Uterus (tissue), 4 donors: ENCODE data around the gene STOX2. TPM values are rescaled to one million over a fixed set of nuclear protein-coding genes. Genes with fewer than 3 reads are reported as not detected.

Source experiments
- DNase-seq, 2 donors: peaks; one replicate each; pipeline ENCODE4 v3.0.0-alpha.2; 2019 to 2020
- H3K27ac ChIP-seq, 2 donors: fragments of 200-600 bp; sonication (generic); 1 replicate in 1 of 2; 2 replicates in 1 of 2; pipeline ENCODE4 v1.5.1; 2016 to 2018
- H3K27me3 ChIP-seq, 2 donors: fragments of 200-600 bp; sonication (generic); one replicate each; pipeline ENCODE4 v1.5.1; 2018 to 2019; ENCODE audit warnings: control low read depth in 1 of 2
- H3K36me3 ChIP-seq, 2 donors: fragments of 200-600 bp; sonication (generic); one replicate each; pipeline ENCODE4 v1.5.1; 2019; ENCODE audit warnings: control low read depth in 1 of 2
- H3K4me1 ChIP-seq, 2 donors: fragments of 200-600 bp; sonication (generic); one replicate each; pipeline ENCODE4 v1.5.1; 2018 to 2019; ENCODE audit warnings: control low read depth in 1 of 2
- H3K4me3 ChIP-seq, 2 donors: fragments of 200-600 bp; sonication (generic); 1 replicate in 1 of 2; 2 replicates in 1 of 2; pipeline ENCODE4 v1.5.1; 2018 to 2019; ENCODE audit warnings: mild to moderate bottlenecking in 1 of 2
- H3K9me3 ChIP-seq, 2 donors: fragments of 200-600 bp; sonication (generic); one replicate each; pipeline ENCODE4 v1.5.1; 2019; ENCODE audit warnings: control low read depth in 1 of 2
- CTCF ChIP-seq, 4 experiments: fragments of 200-600 bp in 2 of 4; fragments of 450-650 bp in 2 of 4; sonication (generic) in 2 of 4; IDR thresholded peaks; one replicate each; pipeline ENCODE4 v1.5.1; 2016 to 2019; ENCODE audit warnings: antibody characterized with exemption in 4 of 4, mild to moderate bottlenecking in 2 of 4, moderate library complexity in 1 of 4
- POLR2A ChIP-seq, 2 donors: fragments of 450-650 bp; IDR thresholded peaks; one replicate each; pipeline ENCODE4 v1.6.1; 2016; ENCODE audit warnings: antibody characterized with exemption in 2 of 2, mild to moderate bottlenecking in 1 of 2, moderate library complexity in 1 of 2
- intact Hi-C: fragments of 100-400 bp; cut with DNase I; formaldehyde crosslinking; loops from one replicate; pipeline ENCODE4 v1.15.1; 2023; ENCODE audit warnings: low total_unique reads
- total RNA-seq, 4 donors: library from RNA; depleted of rRNA in 3 of 4; stranded (reverse); fragments of >200 nt in 3 of 4; gene quantifications; one replicate each; pipeline versions ENCODE4 v1.1.0 to v1.2.4, GENCODE V29; 2014 to 2023
- donor health status: DM: yes; HTN: yes; CAD: no.

STOX2 gene
- total RNA-seq, 4 donors from 2014 or later: 2.9 to 19.4 (median 11.1) TPM

DNA sequence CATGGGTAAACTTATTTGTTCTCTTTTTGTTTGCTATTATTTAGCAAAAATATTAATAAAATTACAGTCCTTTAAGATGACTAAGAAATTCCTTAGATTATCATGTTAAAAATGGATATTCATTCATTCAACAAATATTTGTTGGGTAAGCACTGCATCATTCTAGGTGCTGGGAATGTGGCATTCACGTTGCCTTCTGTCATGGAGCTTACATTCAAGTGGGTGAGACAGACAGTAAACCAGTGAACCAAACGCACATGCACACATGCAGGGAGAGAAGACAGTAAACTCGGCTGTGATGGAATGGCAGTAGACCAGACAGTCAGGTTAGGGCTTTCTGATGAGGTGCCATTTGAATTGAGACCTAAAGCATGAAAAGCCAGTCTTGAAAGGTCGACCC is 91.8 kb downstream of the STOX2 start:
- Histone ChIP-seq H3K27me3 (no peaks in the 10 kb centered on the region), H3K27ac (no peak overlapping the region), H3K9me3 (no peaks in the 10 kb centered on the region), H3K4me1 (no peaks in the 10 kb centered on the region), H3K4me3 (no peak overlapping the region), H3K36me3 (no peaks in the 10 kb centered on the region)
- no peak for DNase-seq
- intact Hi-C loops: no loop called here
- no peak for TF ChIP-seq CTCF (IDR thresholded peaks at IDR 0.05)
- TF ChIP-seq POLR2A (IDR thresholded peaks at IDR 0.05): no peak

GRCh38 chr4:183999435-183999834 is 94.3 kb downstream of the STOX2 start:
- no peak for DNase-seq
- TF ChIP-seq CTCF (IDR thresholded peaks at IDR 0.05) (no peak), POLR2A (IDR thresholded peaks at IDR 0.05) (no peak)
- H3K4me1 ChIP-seq: no peaks in the 10 kb centered on the region
- H3K27ac ChIP-seq: no peak overlapping the region
- H3K4me3 ChIP-seq: no peak overlapping the region
- H3K36me3 ChIP-seq: no peaks in the 10 kb centered on the region
- no peaks in the 10 kb centered on the region for H3K27me3 ChIP-seq
- H3K9me3 ChIP-seq: no peaks in the 10 kb centered on the region
- intact Hi-C loops: no loop called here

DNA sequence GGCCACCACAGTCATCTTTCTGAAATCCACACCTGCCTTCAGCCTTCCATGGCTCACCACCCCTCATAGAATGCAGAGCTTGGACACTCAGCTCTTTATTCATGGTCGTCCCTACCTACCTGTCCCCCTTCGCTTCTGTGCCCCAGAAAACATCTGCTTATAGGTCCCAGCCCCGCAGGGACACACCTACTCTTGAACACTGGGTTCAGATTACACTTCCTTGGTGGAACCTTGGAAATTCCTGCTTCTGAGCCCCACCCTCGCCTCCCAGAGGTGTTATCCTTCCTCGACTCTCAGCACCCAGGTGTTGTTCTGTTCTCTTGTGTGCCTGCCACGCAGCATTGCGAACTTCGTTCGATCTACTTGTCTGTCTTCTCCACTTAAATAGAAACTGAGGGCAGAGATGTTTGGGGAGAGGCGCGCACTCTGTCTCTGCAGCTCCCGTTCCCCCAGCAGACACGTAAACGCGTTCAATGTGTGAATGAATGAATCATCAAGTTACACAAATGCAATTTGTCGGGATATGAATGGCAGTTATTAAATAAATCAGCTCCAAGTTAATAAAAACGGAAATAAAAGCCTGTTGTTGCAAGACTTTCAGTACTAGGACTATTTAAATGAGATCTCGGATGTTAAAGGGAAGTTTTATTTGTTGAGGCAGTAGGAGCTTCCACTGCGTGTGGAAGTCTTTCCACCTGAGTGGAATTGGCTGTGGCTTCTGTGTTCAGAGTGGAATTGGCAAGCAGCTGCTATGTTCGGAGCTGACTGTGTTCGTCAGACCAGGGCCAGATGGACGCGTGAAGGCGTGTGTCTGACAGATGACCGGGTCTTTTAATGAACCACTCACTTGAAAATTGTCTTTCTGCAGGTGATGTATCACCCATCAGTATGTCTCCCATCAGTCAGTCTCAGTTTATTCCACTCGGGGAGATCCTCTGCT is 95.6 kb downstream of the STOX2 start:
- no peaks in the 10 kb centered on the region for H3K36me3 ChIP-seq
- H3K4me1 ChIP-seq: no peaks in the 10 kb centered on the region
- no peak for TF ChIP-seq POLR2A (IDR thresholded peaks at IDR 0.05)
- TF ChIP-seq CTCF (IDR thresholded peaks at IDR 0.05): no peak
- H3K9me3 ChIP-seq: no peaks in the 10 kb centered on the region
- DNase-seq: no peak
- H3K27me3 ChIP-seq: no peaks in the 10 kb centered on the region
- no peak overlapping the region for H3K4me3 ChIP-seq
- intact Hi-C loops: no loop called here
- no peak overlapping the region for H3K27ac ChIP-seq

DNA sequence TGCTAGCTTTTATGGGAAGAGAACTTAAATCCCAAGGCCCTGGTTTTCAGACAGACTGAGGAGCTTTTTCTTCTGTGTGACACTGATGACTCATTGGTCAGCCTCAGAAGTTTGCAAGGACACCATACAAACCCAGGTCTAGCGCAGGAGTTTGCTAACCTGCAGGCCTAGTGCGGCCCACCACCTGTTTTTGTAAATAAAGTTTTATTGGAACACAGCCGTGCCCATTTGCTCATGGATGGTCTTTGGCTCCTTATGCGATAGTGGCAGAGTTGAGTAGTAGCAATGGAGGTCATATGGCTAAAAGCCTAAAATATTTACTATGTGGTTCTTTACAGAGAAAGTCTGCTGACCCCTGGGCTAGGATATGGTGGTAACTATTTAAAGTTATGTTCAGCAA is 98.3 kb downstream of the STOX2 start:
- H3K4me1 ChIP-seq: no peaks in the 10 kb centered on the region
- no peak for TF ChIP-seq CTCF (IDR thresholded peaks at IDR 0.05)
- no peak for TF ChIP-seq POLR2A (IDR thresholded peaks at IDR 0.05)
- no peak for DNase-seq
- no peak overlapping the region for H3K4me3 ChIP-seq
- intact Hi-C loops: no loop called here
- H3K27ac ChIP-seq: no peak overlapping the region
- no peaks in the 10 kb centered on the region for H3K9me3 ChIP-seq
- H3K27me3 ChIP-seq: no peaks in the 10 kb centered on the region
- H3K36me3 ChIP-seq: no peaks in the 10 kb centered on the region

DNA sequence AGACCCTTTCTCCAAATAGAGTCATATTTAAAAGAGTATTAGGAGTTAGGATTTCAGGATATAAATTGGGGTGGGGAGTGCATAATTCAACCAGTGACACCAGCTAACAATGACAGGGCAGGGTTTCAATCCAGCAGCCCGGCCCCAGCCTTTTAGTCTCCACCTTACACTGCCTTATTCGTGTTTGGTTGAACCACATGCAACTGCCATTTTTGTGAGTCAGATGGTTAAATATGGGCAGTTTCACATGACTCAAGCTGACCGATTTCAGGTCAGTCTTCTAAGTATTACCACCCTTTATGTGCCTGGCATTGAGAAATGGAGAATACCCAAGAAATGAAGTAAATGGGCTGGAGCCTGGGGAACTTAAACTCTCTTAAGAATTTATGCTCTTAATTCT is 102.8 kb downstream of the STOX2 start:
- no peak for TF ChIP-seq POLR2A (IDR thresholded peaks at IDR 0.05)
- TF ChIP-seq CTCF (IDR thresholded peaks at IDR 0.05): no peak
- intact Hi-C loops: no loop called here
- DNase-seq: no peak
- Histone ChIP-seq H3K4me3 (no peak overlapping the region), H3K4me1 (no peaks in the 10 kb centered on the region), H3K9me3 (no peaks in the 10 kb centered on the region), H3K27me3 (no peaks in the 10 kb centered on the region), H3K27ac (no peak overlapping the region), H3K36me3 (no peaks in the 10 kb centered on the region)
